ENCODE results near the gene JAZF1.

GRCh38 chr7:27992097-27992496 lies 188.5 kb downstream of the JAZF1 start:
- TF ChIP-seq CTCF (IDR thresholded peaks at IDR 0.05) (no peak), POLR2A (IDR thresholded peaks at IDR 0.05) (no peak)
